Stimulated activated naive CD8-positive, alpha-beta T cell treated with anti-CD3 and anti-CD28 coated beads, Interleukin-15, Interleukin-2, amounts not matched to agents 100 U/mL and 50 U/mL, for 24 hours (primary cell): ENCODE data around the gene CAMK2A.

Source experiments
- ATAC-seq: fragments of 150-1000 bp; cut with Tn5 transposase; one replicate; pipeline ENCODE4 v1.10.0; 2021
- DNase-seq: peaks from one replicate; pipeline ENCODE4 v3.0.0; 2021

Gene CAMK2A

GRCh38 chr5:150184990-150185912, 104.3 kb downstream of the CAMK2A start:
- ATAC-seq (no peak), DNase-seq (no peak)

DNA sequence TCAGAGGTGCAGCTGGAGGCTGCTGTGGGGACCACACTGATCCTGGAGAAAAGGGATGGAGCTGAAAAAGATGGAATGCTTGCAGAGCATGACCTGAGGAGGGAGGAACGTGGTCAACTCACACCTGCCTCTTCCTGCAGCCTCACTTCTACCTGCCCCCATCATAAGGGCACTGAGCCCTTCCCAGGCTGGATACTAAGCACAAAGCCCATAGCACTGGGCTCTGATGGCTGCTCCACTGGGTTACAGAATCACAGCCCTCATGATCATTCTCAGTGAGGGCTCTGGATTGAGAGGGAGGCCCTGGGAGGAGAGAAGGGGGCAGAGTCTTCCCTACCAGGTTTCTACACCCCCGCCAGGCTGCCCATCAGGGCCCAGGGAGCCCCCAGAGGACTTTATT, 105.6 kb downstream of the CAMK2A start:
- ATAC-seq (no peak), DNase-seq (no peak)

DNA sequence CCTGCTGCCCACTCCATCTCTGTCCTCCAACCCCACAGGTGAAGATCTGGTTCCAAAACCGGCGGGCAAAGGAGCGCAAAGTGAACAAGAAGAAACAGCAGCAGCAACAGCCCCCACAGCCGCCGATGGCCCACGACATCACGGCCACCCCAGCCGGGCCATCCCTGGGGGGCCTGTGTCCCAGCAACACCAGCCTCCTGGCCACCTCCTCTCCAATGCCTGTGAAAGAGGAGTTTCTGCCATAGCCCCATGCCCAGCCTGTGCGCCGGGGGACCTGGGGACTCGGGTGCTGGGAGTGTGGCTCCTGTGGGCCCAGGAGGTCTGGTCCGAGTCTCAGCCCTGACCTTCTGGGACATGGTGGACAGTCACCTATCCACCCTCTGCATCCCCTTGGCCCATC, 106.1 kb downstream of the CAMK2A start:
- ATAC-seq (no peak), DNase-seq (no peak)

- no peak for ATAC-seq
- DNase-seq: no peak
Measured at GRCh38 chr5:150182774-150183173, 106.8 kb downstream of the CAMK2A start.

GRCh38 chr5:150181766-150182545, 107.6 kb downstream of the CAMK2A start:
- ATAC-seq (no peak), DNase-seq (no peak)

DNA sequence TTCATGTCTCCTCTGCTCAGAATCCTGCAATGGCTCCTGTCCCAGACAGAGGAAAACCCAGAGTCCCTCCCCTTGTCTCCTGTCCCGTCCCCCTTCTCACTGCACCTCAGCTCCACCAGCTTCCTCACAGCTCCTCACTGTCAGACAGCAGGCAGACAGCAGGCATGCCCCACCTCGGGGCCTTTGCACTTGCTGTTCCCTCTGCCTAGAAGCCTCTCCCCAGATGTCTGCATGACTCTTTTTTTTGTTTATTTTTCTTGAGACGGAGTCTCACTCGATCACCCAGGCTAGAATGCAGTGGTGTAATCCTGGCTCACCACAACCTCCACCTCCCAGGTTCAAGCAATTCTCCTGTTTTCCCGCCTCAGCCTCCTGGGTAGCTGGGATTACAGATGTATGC, 108.5 kb downstream of the CAMK2A start:
- ATAC-seq (no peak), DNase-seq (no peak)

GRCh38 chr5:150180241-150181026, 109.1 kb downstream of the CAMK2A start:
- ATAC-seq: no peak

DNA sequence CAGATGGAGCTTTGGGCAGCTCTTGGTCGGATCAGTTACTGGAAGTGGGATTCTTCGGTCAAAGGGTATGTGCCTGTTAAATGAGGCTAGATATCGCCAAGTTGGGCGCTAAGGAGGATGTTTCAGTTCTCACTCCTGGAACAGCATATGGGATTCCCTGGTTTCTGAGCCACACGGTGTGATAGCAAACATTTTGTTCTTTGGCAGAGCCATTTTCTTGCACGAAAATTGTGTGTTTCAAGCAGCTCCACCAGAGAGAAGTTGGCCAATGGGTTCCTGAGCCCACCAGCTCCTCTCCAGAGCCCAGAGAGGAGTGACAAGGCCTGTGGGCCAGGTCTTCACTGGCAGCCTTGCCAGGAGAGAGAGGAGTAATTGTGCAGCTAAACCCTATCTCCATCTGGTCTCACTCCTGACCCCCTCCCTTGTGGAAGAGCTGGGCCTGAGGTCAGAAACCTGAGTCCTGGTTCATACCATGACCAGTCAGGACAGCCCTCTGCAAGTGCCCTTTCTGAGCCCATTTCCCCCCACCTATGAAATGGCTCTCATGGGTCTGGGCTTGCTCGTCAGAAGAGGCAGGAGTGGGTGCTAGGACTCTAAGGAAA, 110.5 kb downstream of the CAMK2A start:
- ATAC-seq: no peak
- DNase-seq: no peak

More at GRCh38 chr5:150180241-150181026, 109.1 kb downstream of the CAMK2A start:
- DNase-seq: no peak

GRCh38 chr5:150178262-150178661, 111.3 kb downstream of the CAMK2A start:
- DNase-seq (no peak), ATAC-seq (no peak)

DNA sequence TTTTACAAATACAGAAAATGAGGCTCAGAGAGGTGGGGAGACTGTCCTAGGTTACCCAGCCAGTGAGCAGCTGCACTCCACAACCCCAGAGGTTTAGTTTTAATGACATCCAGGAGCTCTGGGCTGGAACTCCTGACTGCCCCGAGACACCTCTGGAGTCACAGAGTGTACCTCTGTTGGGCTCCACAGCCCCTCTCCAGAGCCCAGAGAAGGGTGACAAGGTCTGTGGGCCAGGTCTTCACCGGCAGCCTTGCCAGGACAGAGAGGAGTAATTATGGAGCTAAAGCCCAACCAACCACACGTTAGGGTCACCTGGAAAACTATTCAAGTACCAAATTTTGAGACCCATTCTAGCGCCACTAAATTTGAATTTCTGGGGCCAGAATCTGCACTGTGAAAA, 111.9 kb downstream of the CAMK2A start:
- DNase-seq (no peak), ATAC-seq (no peak)

GRCh38 chr5:150176745-150177477, 112.7 kb downstream of the CAMK2A start:
- DNase-seq (no peak), ATAC-seq (no peak)

- DNase-seq: no peak
Measured at GRCh38 chr5:150175536-150175935, 114.0 kb downstream of the CAMK2A start.

GRCh38 chr5:150175076-150175475, 114.5 kb downstream of the CAMK2A start:
- no peak for DNase-seq
- no peak for ATAC-seq

More at GRCh38 chr5:150175536-150175935, 114.0 kb downstream of the CAMK2A start:
- ATAC-seq: no peak

- ATAC-seq (no peak), DNase-seq (no peak)
Measured at GRCh38 chr5:150174285-150174684, 115.3 kb downstream of the CAMK2A start.

DNA sequence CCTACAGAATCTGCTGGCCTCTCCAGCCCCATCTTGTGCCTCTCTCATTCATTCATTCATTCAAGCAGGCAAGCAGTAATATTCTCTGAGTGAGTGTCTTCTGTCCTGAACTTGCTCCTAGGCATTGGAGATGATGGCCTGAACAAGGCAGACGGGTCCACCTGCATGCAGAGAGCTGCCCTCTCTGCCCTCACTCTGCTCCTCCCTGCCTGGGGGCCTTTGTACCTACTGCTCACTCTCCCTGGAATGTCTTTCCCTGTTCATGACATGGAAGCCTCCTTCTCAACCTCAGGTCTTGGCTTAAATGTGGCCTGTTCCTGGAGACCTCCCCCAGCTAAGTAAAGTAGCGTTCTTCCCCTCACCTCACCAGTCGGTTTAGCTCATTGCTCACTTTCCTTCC, 116.4 kb downstream of the CAMK2A start:
- no peak for DNase-seq
- ATAC-seq: no peak

DNA sequence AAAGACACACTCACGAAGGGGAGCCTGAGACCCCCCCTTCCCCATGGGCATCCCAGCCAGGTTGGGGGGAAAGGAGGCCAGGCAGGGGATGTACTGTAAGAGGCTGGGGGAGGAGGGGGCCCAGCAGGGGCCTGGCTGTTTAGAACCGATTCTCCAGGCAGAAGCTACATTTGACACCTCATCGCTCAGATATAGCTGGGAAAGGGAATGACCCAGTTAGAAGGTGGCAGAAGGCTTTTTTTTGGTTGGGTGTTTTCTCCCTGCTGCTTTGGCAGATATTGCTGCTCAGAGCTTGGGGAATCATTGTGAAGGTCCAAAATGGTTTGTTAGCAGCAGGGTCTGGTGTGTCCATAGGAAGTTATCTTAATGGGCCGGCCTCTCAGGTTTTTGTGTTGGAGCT, 117.0 kb downstream of the CAMK2A start:
- ATAC-seq (no peak), DNase-seq (no peak)

- no peak for ATAC-seq
- no peak for DNase-seq
Measured at GRCh38 chr5:150172145-150172544, 117.4 kb downstream of the CAMK2A start.
